GM23338 (cell line): ENCODE measurements around the gene GPR25. TPM values are rescaled to one million over a fixed set of nuclear protein-coding genes. Genes with fewer than 3 reads are reported as not detected.

Experiments
- ATAC-seq: fragments of 200-7000 bp; cut with Tn5 transposase; 3 replicates; pipeline ENCODE4 v1.9.1; 2020
- DNase-seq: peaks from one replicate; pipeline ENCODE4 v3.0.0-alpha.2; 2015; ENCODE audit warnings: low spot score
- H2AFZ ChIP-seq: fragments of 200-600 bp; sonication (generic); 2 replicates; pipeline ENCODE4 v1.8.0; 2016; ENCODE audit warnings: antibody characterized with exemption, mild to moderate bottlenecking, moderate library complexity
- H3F3A ChIP-seq: fragments of 200-600 bp; sonication (generic); replicated peaks from 2 replicates; pipeline ENCODE4 v1.8.0; 2017; ENCODE audit warnings: antibody characterized with exemption, mixed run types, low read depth
- H3K27ac ChIP-seq: fragments of 200-600 bp; sonication (generic); 2 replicates; pipeline ENCODE4 v1.6.1; 2016; ENCODE audit warnings: low read depth
- H3K27me3 ChIP-seq: fragments of 200-600 bp; sonication (generic); 2 replicates; pipeline ENCODE4 v1.8.0; 2016; ENCODE audit warnings: mild to moderate bottlenecking, mixed run types, moderate library complexity; ENCODE audit not compliant: insufficient read depth
- H3K36me3 ChIP-seq: fragments of 200-600 bp; sonication (generic); 2 replicates; pipeline ENCODE4 v1.8.0; 2016; ENCODE audit warnings: mild to moderate bottlenecking; ENCODE audit not compliant: insufficient read depth
- H3K4me1 ChIP-seq: fragments of 200-600 bp; sonication (generic); 2 replicates; pipeline ENCODE4 v1.8.0; 2016; ENCODE audit warnings: mild to moderate bottlenecking, moderate library complexity; ENCODE audit not compliant: insufficient read depth
- H3K4me2 ChIP-seq: fragments of 200-600 bp; sonication (generic); 2 replicates; pipeline ENCODE4 v1.7.1; 2017; ENCODE audit warnings: mixed run types
- H3K4me3 ChIP-seq: fragments of 200-600 bp; sonication (generic); 2 replicates; pipeline ENCODE4 v1.6.1; 2016; ENCODE audit warnings: mixed run types
- H3K79me2 ChIP-seq: fragments of 200-600 bp; sonication (generic); replicated peaks from 2 replicates; pipeline ENCODE4 v1.8.0; 2017; ENCODE audit warnings: mild to moderate bottlenecking; ENCODE audit not compliant: insufficient read depth
- H3K9me2 ChIP-seq: fragments of 200-600 bp; sonication (generic); 2 replicates; pipeline ENCODE4 v1.8.0; 2017; ENCODE audit not compliant: insufficient read depth
- H4K20me1 ChIP-seq: fragments of 200-600 bp; sonication (generic); replicated peaks from 2 replicates; pipeline ENCODE4 v1.8.0; 2017; ENCODE audit warnings: mild to moderate bottlenecking; ENCODE audit not compliant: insufficient read depth
- H3K27ac Mint-ChIP-seq: 2 replicates; pipeline ENCODE4 v1.8.0; 2020; ENCODE audit warnings: inconsistent platforms, mild to moderate bottlenecking, moderate library complexity, mixed read lengths
- H3K27me3 Mint-ChIP-seq: 3 replicates; pipeline ENCODE4 v1.8.0; 2022; ENCODE audit warnings: low read depth, mild to moderate bottlenecking, moderate library complexity, mixed read lengths, inconsistent platforms; ENCODE audit not compliant: insufficient read depth, poor library complexity
- H3K36me3 Mint-ChIP-seq: 3 replicates; pipeline ENCODE4 v1.8.0; 2021; ENCODE audit warnings: low read depth, mild to moderate bottlenecking, inconsistent platforms, moderate library complexity, mixed read lengths
- H3K4me1 Mint-ChIP-seq: 3 replicates; pipeline ENCODE4 v1.8.0; 2020; ENCODE audit warnings: mild to moderate bottlenecking, inconsistent platforms, mixed read lengths
- H3K4me3 Mint-ChIP-seq: 3 replicates; pipeline ENCODE4 v1.8.0; 2021; ENCODE audit warnings: moderate library complexity, mild to moderate bottlenecking, inconsistent platforms, mixed read lengths
- H3K9me3 Mint-ChIP-seq: 3 replicates; pipeline ENCODE4 v1.8.0; 2020; ENCODE audit warnings: moderate library complexity, mild to moderate bottlenecking, inconsistent platforms, mixed read lengths
- CREB1 ChIP-seq: fragments of 250-450 bp; sonication (Bioruptor Pico); IDR thresholded peaks from 2 replicates; pipeline ENCODE4 v1.5.0; 2020; ENCODE audit warnings: low read depth, mild to moderate bottlenecking, moderate library complexity
- EZH2phosphoT487 ChIP-seq: fragments of 200-600 bp; sonication (generic); IDR thresholded peaks from one replicate; pipeline ENCODE4 v1.8.1; 2018; ENCODE audit warnings: antibody characterized with exemption; ENCODE audit not compliant: unreplicated experiment
- STAT1 ChIP-seq: IDR thresholded peaks from one replicate; pipeline ENCODE4 v1.6.1; 2016; ENCODE audit warnings: antibody characterized with exemption; ENCODE audit not compliant: unreplicated experiment
- long read RNA-seq: library from polyadenylated mRNA; unstranded; transcript quantifications from one replicate; pipeline ENCODE4 v2.0.0, GENCODE V29; 2020; ENCODE audit not compliant: unreplicated experiment
- polyA plus RNA-seq: library from polyadenylated mRNA; unstranded; fragments of >200 nt; fragmentation: Nextera tagmentation; extraction: Ambion mirVana; gene quantifications from 2 replicates; pipeline ENCODE4 v1.2.1, GENCODE V29; 2016
- total RNA-seq: library from RNA; depleted of rRNA; stranded (reverse); fragments of >200 nt; shearing (Covaris generic); gene quantifications from 2 replicates; pipeline ENCODE4 v1.2.3, GENCODE V29; 2014; rRNA removed
- TF ChIP-seq, protein P1 (sequence below): fragments of 250-450 bp; sonication (Bioruptor Pico); IDR thresholded peaks from 2 replicates; pipeline ENCODE4 v1.5.0; 2020; ENCODE audit warnings: mild to moderate bottlenecking, moderate library complexity

GPR25 gene
- not detected in 2 replicates for total RNA-seq
- polyA plus RNA-seq, result not detected in 2 replicates
- long read RNA-seq, result 0 reads

DNA sequence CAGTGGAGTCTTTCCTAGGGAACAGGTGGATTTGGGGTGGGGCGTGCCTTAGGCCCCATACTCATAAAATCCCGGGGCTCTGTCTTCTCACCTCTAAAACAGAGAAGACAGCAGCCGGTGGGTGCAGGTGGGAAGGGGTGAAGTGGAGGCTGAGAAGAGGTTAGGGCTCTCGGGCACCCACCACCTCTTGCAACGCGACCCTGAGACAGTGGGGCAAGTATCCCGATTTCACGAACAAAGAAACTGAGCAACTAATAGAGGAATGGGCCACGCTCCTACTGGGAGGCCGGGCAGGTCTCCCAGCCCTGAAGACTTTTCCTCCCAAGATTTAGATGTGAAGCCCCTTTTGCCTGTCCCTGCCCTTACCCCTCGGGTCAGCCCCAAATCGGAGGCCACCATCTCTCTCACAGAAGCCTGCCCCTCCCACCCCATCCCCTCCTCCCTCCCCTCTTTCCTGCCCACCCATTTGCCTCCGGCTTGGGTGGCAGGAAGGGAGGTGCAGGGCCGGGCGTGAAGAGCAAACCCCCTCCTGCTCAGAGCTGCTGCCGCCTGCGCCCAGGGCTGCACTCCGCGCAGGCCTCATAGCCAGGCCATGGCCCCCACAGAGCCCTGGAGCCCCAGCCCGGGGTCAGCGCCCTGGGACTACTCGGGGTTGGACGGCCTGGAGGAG, at the start of gene GPR25:
TSS of gene GPR25 (plus strand) at position 536 of the 670 bp plus-strand sequence. CDS start at position 593, 57 bp downstream.
- H3F3A ChIP-seq, result 0 out of 2 replicates have a peak, but pooled peaks cover 2% of the 10 kb centered on the region
- H3K9me3 Mint-ChIP-seq, result no peaks in the 10 kb centered on the region
- H3K4me3 ChIP-seq, result peak within 1 kb of the TSS; percentile 7; the same call in 1 of the 2 replicates
- H3K27ac Mint-ChIP-seq, result no peak within 1 kb of the TSS
- TF ChIP-seq, protein P1, sequence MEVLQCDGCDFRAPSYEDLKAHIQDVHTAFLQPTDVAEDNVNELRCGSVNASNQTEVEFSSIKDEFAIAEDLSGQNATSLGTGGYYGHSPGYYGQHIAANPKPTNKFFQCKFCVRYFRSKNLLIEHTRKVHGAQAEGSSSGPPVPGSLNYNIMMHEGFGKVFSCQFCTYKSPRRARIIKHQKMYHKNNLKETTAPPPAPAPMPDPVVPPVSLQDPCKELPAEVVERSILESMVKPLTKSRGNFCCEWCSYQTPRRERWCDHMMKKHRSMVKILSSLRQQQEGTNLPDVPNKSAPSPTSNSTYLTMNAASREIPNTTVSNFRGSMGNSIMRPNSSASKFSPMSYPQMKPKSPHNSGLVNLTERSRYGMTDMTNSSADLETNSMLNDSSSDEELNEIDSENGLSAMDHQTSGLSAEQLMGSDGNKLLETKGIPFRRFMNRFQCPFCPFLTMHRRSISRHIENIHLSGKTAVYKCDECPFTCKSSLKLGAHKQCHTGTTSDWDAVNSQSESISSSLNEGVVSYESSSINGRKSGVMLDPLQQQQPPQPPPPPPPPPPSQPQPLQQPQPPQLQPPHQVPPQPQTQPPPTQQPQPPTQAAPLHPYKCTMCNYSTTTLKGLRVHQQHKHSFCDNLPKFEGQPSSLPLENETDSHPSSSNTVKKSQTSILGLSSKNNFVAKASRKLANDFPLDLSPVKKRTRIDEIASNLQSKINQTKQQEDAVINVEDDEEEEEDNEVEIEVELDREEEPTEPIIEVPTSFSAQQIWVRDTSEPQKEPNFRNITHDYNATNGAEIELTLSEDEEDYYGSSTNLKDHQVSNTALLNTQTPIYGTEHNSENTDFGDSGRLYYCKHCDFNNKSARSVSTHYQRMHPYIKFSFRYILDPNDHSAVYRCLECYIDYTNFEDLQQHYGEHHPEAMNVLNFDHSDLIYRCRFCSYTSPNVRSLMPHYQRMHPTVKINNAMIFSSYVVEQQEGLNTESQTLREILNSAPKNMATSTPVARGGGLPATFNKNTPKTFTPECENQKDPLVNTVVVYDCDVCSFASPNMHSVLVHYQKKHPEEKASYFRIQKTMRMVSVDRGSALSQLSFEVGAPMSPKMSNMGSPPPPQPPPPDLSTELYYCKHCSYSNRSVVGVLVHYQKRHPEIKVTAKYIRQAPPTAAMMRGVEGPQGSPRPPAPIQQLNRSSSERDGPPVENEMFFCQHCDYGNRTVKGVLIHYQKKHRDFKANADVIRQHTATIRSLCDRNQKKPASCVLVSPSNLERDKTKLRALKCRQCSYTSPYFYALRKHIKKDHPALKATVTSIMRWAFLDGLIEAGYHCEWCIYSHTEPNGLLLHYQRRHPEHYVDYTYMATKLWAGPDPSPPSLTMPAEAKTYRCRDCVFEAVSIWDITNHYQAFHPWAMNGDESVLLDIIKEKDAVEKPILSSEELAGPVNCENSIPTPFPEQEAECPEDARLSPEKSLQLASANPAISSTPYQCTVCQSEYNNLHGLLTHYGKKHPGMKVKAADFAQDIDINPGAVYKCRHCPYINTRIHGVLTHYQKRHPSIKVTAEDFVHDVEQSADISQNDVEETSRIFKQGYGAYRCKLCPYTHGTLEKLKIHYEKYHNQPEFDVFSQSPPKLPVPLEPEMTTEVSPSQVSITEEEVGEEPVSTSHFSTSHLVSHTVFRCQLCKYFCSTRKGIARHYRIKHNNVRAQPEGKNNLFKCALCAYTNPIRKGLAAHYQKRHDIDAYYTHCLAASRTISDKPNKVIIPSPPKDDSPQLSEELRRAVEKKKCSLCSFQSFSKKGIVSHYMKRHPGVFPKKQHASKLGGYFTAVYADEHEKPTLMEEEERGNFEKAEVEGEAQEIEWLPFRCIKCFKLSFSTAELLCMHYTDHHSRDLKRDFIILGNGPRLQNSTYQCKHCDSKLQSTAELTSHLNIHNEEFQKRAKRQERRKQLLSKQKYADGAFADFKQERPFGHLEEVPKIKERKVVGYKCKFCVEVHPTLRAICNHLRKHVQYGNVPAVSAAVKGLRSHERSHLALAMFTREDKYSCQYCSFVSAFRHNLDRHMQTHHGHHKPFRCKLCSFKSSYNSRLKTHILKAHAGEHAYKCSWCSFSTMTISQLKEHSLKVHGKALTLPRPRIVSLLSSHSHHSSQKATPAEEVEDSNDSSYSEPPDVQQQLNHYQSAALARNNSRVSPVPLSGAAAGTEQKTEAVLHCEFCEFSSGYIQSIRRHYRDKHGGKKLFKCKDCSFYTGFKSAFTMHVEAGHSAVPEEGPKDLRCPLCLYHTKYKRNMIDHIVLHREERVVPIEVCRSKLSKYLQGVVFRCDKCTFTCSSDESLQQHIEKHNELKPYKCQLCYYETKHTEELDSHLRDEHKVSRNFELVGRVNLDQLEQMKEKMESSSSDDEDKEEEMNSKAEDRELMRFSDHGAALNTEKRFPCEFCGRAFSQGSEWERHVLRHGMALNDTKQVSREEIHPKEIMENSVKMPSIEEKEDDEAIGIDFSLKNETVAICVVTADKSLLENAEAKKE (CRISPR knock-in tag), result no peak
- no peaks in the 10 kb centered on the region for H3K36me3 ChIP-seq
- ATAC-seq, result no peak; the same call in 2 of the 3 replicates
- no peaks in the 10 kb centered on the region for H3K79me2 ChIP-seq
- peak within 1 kb of the TSS; percentile 90 for H2AFZ ChIP-seq
- H3K36me3 Mint-ChIP-seq, result no peaks in the 10 kb centered on the region; the same call in 2 of the 3 replicates
- H3K4me3 Mint-ChIP-seq, result no peak within 1 kb of the TSS
- H4K20me1 ChIP-seq, result no peaks in the 10 kb centered on the region
- H3K4me1 ChIP-seq, result peaks cover 5% of the 10 kb centered on the region
- H3K4me1 Mint-ChIP-seq, result peaks cover 20% of the 10 kb centered on the region
- no peak for DNase-seq
- peaks cover 18% of the 10 kb centered on the region; the same call in 1 of the 2 replicates for H3K27me3 ChIP-seq
- 0 out of 2 replicates have a peak within 1 kb of the TSS, but pooled peaks have one; percentile 32 for H3K4me2 ChIP-seq
- H3K9me2 ChIP-seq, result no peaks in the 10 kb centered on the region
- H3K27ac ChIP-seq, result no peak within 1 kb of the TSS
- H3K27me3 Mint-ChIP-seq, result peaks cover 9% of the 10 kb centered on the region

- H3K79me2 ChIP-seq, result no peaks in the 10 kb centered on the region
- TF ChIP-seq, protein P1 (CRISPR knock-in tag), result no peak
- TF ChIP-seq STAT1 (no peak), CREB1 (CRISPR knock-in tag) (no peak), EZH2phosphoT487 (no peak)
Measured at GRCh38 chr1:200831091-200831490, 41.7 kb upstream of the GPR25 start.

More at GRCh38 chr1:200831091-200831490, 41.7 kb upstream of the GPR25 start:
- no peak overlapping the region for H2AFZ ChIP-seq
- Mint-ChIP-seq H3K27me3 (no peaks in the 10 kb centered on the region), H3K4me3 (no peak overlapping the region), H3K9me3 (no peaks in the 10 kb centered on the region), H3K36me3 (peaks cover 5% of the 10 kb centered on the region; the same call in 2 of the 3 replicates), H3K27ac (no peak overlapping the region), H3K4me1 (peaks cover 6% of the 10 kb centered on the region; the same call in 2 of the 3 replicates)
- no peaks in the 10 kb centered on the region for H3F3A ChIP-seq
- no peak overlapping the region for H3K27ac ChIP-seq
- no peaks in the 10 kb centered on the region for H3K27me3 ChIP-seq
- H3K4me2 ChIP-seq, result no peak overlapping the region
- H4K20me1 ChIP-seq, result 0 out of 2 replicates have a peak, but pooled peaks cover 3% of the 10 kb centered on the region
- no peak overlapping the region for H3K4me3 ChIP-seq
- H3K4me1 ChIP-seq, result no peaks in the 10 kb centered on the region
- no peaks in the 10 kb centered on the region for H3K36me3 ChIP-seq
- no peak for ATAC-seq
- DNase-seq, result no peak
- H3K9me2 ChIP-seq, result no peaks in the 10 kb centered on the region
